ENCODE data around the gene BRMS1L. TPM values are rescaled to one million over a fixed set of nuclear protein-coding genes. Genes with fewer than 3 reads are reported as not detected.

Gene BRMS1L
- total and polyA plus RNA-seq, 2 of the 13 experiments (the other 11 are each of a cell fraction or from before 2014, with no cell fraction given), result 21.1 to 23.8 TPM

- TF ChIP-seq DMTF1 (CRISPR knock-in tag; IDR thresholded peaks at IDR 0.05) (no peak), ZNF552 (CRISPR knock-in tag; IDR thresholded peaks at IDR 0.05; ENCODE audit: borderline replicate concordance) (no peak), ZNF558 (CRISPR knock-in tag; IDR thresholded peaks at IDR 0.05; ENCODE audit: borderline replicate concordance) (no peak), DNMT3B (CRISPR knock-in tag; conservative IDR thresholded peaks at IDR 0.05) (no peak), ZNF235 (CRISPR knock-in tag; IDR thresholded peaks at IDR 0.05; ENCODE audit: borderline replicate concordance) (no peak), ZNF510 (CRISPR knock-in tag; IDR thresholded peaks at IDR 0.05; ENCODE audit: low read depth) (no peak), ZNF841 (CRISPR knock-in tag; IDR thresholded peaks at IDR 0.05; ENCODE audit: borderline replicate concordance) (no peak), MYC (CRISPR knock-in tag; IDR thresholded peaks at IDR 0.05; ENCODE audit: borderline replicate concordance) (no peak), SNAI1 (CRISPR knock-in tag; IDR thresholded peaks at IDR 0.05; ENCODE audit: borderline replicate concordance) (no peak), IKZF4 (CRISPR knock-in tag; IDR thresholded peaks at IDR 0.05; ENCODE audit: borderline replicate concordance, low read depth, not compliant biosample characterization) (no peak), RXRA (CRISPR knock-in tag; IDR thresholded peaks at IDR 0.05) (no peak), ZBTB2 (CRISPR knock-in tag; IDR thresholded peaks at IDR 0.05; ENCODE audit: low read depth) (no peak), ZNF230 (CRISPR knock-in tag; IDR thresholded peaks at IDR 0.05) (no peak), ZSCAN22 (CRISPR knock-in tag; IDR thresholded peaks at IDR 0.05) (no peak), ZNF317 (CRISPR knock-in tag; IDR thresholded peaks at IDR 0.05) (peak; percentile 62; the same call in 1 of the 2 replicates), POLR2AphosphoS5 (IDR thresholded peaks at IDR 0.05; ENCODE audit: low read depth, low read length) (no peak)
- TF ChIP-seq, protein P1, sequence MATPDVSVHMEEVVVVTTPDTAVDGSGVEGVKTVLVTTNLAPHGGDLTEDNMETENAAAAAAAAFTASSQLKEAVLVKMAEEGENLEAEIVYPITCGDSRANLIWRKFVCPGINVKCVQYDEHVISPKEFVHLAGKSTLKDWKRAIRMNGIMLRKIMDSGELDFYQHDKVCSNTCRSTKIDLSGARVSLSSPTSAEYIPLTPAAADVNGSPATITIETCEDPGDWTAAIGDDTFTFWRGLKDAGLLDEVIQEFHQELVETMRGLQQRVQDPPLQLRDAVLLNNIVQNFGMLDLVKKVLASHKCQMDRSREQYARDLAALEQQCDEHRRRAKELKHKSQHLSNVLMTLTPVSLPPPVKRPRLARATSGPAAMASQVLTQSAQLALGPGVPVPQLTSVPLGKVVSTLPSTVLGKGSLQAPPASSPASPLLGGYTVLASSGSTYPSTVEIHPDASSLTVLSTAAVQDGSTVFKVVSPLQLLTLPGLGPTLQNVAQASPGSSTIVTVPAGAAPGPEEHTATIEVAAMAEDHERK (CRISPR knock-in tag; IDR thresholded peaks at IDR 0.05; ENCODE audit: low read depth), result no peak
- TF ChIP-seq, protein P2, sequence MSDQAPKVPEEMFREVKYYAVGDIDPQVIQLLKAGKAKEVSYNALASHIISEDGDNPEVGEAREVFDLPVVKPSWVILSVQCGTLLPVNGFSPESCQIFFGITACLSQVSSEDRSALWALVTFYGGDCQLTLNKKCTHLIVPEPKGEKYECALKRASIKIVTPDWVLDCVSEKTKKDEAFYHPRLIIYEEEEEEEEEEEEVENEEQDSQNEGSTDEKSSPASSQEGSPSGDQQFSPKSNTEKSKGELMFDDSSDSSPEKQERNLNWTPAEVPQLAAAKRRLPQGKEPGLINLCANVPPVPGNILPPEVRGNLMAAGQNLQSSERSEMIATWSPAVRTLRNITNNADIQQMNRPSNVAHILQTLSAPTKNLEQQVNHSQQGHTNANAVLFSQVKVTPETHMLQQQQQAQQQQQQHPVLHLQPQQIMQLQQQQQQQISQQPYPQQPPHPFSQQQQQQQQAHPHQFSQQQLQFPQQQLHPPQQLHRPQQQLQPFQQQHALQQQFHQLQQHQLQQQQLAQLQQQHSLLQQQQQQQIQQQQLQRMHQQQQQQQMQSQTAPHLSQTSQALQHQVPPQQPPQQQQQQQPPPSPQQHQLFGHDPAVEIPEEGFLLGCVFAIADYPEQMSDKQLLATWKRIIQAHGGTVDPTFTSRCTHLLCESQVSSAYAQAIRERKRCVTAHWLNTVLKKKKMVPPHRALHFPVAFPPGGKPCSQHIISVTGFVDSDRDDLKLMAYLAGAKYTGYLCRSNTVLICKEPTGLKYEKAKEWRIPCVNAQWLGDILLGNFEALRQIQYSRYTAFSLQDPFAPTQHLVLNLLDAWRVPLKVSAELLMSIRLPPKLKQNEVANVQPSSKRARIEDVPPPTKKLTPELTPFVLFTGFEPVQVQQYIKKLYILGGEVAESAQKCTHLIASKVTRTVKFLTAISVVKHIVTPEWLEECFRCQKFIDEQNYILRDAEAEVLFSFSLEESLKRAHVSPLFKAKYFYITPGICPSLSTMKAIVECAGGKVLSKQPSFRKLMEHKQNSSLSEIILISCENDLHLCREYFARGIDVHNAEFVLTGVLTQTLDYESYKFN (CRISPR knock-in tag; conservative IDR thresholded peaks at IDR 0.05), result no peak
- TF ChIP-seq, protein P3, sequence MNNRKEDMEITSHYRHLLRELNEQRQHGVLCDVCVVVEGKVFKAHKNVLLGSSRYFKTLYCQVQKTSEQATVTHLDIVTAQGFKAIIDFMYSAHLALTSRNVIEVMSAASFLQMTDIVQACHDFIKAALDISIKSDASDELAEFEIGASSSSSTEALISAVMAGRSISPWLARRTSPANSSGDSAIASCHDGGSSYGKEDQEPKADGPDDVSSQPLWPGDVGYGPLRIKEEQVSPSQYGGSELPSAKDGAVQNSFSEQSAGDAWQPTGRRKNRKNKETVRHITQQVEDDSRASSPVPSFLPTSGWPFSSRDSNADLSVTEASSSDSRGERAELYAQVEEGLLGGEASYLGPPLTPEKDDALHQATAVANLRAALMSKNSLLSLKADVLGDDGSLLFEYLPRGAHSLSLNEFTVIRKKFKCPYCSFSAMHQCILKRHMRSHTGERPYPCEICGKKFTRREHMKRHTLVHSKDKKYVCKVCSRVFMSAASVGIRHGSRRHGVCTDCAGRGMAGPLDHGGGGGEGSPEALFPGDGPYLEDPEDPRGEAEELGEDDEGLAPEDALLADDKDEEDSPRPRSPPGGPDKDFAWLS (CRISPR knock-in tag; IDR thresholded peaks at IDR 0.05; ENCODE audit: borderline replicate concordance), result no peak
Measured at GRCh38 chr14:35814371-35815005, 11.7 kb upstream of the BRMS1L start (continued).

All from HepG2 (cell line).